HG02981 (cell line): Measurements from ENCODE around the gene STK17A.
"Not testable (repeated sequence)": the region's sequence is repeated elsewhere in the genome, so short reads cannot be mapped to it uniquely, and the experiment has no call there.

Experiments
- ATAC-seq: cut with Tn5 transposase; IDR thresholded peaks from one replicate; pipeline ENCODE4 v1.9.1; 2021; ENCODE audit warnings: mild to moderate bottlenecking, moderate library complexity; ENCODE audit not compliant: unreplicated experiment

Gene STK17A

DNA sequence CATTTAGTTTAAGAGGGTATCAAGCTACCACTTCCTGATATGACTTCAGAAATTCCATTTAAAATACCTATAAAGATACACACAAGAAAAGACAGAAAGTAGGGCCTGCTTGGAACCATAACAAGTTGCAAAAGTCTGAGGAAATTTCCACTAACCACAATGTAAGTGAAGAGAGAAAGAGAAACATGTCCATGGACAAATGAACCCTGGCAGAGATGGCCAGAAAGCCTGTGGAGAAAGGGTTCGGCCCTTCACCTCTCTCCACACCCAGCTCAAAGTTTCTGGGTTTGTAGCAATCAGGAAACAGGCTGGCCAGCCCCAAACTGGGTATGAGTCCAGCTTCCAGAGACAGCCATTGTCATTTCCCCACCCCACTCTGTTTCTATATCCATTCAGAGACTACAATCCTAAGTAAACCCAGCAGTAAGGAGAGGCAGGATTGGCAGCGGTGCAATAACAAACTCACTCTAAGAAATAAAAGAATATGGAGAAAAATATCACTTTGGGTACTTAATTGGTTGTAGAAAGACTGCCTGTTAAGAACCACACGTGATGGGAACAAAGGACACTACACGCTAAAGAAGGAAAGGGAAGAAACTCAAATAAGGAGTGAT, 71.1 kb downstream of the STK17A start:
- ATAC-seq: no peak

DNA sequence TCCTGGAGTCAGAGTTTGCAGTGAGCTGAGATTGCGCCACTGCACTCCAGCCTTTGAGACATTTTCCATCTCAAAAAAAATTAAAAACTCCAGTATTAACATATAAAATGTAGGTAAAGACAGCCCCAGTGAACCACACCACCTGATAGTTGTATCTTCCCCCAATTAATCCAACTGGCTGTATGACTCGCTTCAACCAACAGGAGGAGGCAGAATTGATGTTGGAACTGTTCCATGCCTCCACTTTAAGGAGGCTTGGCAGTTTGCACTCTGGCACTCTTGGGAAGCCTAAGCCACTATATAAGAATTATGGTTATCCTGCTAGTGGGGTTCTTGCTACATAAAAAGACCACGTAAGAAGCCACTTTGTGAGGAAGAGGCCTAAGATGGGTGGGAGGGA, 72.7 kb downstream of the STK17A start:
- no peak for ATAC-seq

GRCh38 chr7:43656997-43657396, 74.1 kb downstream of the STK17A start:
- ATAC-seq: no peak

- peak; percentile 82 for ATAC-seq
These were observed 76.0 kb downstream of the STK17A start for GRCh38 chr7:43658718-43659548.

- ATAC-seq: no peak
These were observed 76.6 kb downstream of the STK17A start for GRCh38 chr7:43659549-43659896.

- ATAC-seq: no peak
These were observed 77.2 kb downstream of the STK17A start for GRCh38 chr7:43660141-43660540.

DNA sequence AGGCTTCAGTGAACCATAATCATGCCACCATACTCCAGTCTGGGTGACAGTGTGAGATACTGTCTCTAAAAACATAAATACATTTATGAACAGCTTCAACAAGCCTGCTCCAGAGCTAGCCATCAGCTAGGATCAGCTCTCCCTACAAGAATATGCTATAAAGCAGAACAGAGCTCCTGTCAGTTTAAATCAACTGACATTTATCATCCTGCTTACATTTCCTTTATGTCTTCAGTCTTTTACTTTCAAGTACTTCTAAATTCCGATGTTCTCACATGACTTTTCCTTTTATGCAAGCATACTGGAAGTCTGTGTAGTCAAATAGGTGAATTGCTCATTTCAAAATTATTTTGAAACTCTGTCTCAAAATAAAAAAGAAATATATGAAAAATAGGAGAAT, 81.8 kb downstream of the STK17A start:
- no peak for ATAC-seq

- ATAC-seq: no peak
These were observed 84.0 kb downstream of the STK17A start for GRCh38 chr7:43666938-43667337.

DNA sequence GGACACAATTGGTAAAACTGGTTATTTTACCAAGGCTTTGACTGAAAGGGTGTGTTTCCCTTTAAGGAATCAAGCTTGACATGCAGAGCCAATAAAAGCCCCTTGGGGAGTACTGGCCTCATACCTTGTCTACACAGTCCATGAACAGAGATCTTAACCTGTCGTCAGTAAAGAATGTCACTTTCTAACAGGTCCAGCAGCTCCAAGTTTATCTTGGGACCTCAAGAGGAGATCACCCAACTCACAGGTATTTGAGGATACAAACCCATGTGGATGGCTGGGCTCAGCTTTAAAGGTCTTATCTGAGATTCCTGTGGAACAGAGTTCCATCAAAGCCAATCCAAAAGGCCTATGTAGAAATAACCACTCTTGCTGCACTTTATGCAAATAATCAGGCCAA, 85.1 kb downstream of the STK17A start:
- ATAC-seq: no peak

DNA sequence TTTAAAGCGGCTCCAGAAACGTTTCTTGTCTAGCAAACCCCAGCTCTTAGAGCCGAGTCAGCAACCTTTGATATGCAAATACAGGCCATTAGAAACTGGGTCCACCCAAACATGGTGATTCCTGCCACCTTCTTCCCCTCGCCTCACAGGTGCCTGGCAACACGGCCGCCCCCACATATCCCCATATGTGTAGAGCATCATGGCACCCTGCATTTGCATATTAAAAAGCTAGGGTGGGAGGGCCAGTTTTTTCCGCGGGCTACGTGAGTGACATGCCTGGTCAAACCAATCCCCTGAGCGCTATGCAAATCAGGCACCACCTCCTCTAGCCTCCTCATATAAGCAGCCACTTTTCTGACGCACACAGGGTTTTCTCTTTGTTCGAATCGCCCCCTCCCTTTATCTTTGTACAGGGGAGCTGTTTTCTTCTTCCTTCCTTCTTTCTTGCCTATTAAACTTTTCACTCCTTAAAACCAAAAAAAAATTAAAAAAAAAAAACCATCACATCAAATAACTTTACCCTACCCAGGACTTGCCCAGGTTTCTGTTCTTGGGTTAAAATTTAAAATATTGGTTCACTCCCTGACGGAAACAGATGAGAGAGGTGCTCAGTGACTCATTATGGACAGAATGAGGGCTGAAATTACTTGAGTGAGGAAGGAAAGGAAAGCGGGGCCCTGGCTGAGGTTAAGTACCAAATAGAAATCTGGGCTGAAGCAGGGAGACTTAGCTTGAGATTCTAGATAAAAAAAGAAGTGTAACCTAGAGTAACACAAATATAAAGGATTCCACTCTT, 86.6 kb downstream of the STK17A start:
- ATAC-seq: no peak

DNA sequence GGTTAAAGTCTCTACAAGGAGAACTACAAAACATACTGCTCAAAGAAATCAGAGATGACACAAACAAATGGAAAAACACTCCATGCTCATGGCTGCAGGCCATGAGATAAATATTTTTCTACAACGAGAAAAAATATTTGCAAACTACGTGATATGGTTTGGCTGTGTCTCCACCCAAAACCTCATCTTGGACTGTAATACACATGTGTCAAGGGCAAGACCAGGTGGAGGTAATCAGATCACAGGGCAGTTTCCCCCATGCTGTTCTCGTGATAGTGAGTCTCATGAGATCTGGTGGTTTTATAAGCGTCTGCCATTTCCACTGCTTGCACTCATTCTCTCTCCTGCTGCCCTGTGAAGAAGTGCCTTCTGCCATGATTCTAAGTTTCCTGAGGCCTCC, 88.6 kb downstream of the STK17A start:
- ATAC-seq: no peak

DNA sequence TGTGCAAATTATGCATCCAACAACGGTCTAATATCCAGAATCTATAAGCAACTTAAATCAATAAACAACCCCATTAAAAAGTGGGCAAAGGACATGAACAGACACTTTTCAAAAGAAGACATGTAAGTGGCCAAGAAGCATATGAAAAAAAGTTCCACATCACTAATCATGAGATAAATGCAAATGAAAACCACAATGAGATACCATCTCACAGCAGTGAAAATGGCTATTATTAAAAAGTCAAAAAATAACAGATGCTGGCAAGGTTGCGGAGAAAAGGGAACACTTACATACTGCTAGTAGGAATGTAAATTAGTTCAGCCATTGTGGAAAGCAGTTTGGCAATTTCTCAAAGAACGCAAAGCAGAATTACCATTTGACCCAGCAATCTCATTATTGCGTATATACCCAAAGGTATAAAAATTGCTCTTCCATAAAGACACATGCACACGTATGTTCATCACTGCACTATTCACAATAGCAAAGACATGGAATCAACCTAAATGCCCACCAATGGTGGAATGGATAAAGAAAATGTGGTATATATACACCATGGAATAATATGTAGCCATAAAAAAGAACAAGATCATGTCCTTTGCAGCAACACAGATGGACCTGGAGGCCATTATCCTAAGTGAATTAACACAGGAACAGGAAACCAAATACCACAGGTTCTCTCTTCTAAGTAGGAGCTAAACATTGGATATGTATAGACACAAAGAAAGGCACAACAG, 90.5 kb downstream of the STK17A start:
- not testable (repeated sequence) for ATAC-seq

GRCh38 chr7:43674559-43675436, 91.9 kb downstream of the STK17A start:
- no peak for ATAC-seq
